ENCODE measurements around the gene TK1. TPM values are rescaled to one million over a fixed set of nuclear protein-coding genes. Genes with fewer than 3 reads are reported as not detected.

TK1 gene
- total RNA-seq, 1 donor from 2014 or later, result 51.8 TPM

DNA sequence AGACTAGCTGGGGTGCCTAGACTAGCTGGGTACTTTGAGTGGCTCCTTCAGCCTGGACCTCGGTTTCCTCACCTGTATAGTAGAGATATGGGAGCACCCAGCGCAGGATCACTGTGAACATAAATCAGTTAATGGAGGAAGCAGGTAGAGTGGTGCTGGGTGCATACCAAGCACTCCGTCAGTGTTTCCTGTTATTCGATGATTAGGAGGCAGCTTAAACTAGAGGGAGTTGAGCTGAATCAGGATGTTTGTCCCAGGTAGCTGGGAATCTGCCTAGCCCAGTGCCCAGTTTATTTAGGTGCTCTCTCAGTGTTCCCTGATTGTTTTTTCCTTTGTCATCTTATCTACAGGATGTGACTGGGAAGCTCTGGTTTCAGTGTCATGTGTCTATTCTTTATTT, 36.2 kb upstream of the TK1 start:
- DNase-seq (ENCODE audit: extremely low read depth, low read depth, low spot score), result no peak

- no peak for DNase-seq (ENCODE audit: extremely low read depth, low read depth, low spot score)
Observed at GRCh38 chr17:78219396-78220150, 32.7 kb upstream of the TK1 start.

DNA sequence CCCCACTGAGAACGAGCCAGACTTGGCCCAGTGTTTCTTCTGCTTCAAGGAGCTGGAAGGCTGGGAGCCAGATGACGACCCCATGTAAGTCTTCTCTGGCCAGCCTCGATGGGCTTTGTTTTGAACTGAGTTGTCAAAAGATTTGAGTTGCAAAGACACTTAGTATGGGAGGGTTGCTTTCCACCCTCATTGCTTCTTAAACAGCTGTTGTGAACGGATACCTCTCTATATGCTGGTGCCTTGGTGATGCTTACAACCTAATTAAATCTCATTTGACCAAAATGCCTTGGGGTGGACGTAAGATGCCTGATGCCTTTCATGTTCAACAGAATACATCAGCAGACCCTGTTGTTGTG, 27.8 kb upstream of the TK1 start:
- no peak for DNase-seq (ENCODE audit: extremely low read depth, low read depth, low spot score)

DNA sequence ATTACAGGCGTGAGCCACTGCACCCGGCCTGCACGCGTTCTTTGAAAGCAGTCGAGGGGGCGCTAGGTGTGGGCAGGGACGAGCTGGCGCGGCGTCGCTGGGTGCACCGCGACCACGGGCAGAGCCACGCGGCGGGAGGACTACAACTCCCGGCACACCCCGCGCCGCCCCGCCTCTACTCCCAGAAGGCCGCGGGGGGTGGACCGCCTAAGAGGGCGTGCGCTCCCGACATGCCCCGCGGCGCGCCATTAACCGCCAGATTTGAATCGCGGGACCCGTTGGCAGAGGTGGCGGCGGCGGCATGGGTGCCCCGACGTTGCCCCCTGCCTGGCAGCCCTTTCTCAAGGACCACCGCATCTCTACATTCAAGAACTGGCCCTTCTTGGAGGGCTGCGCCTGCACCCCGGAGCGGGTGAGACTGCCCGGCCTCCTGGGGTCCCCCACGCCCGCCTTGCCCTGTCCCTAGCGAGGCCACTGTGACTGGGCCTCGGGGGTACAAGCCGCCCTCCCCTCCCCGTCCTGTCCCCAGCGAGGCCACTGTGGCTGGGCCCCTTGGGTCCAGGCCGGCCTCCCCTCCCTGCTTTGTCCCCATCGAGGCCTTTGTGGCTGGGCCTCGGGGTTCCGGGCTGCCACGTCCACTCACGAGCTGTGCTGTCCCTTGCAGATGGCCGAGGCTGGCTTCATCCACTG, 27.3 kb upstream of the TK1 start, which contains the start of gene BIRC5:
Gene BIRC5, plus strand, starts transcription at position 238 of the 690 bp plus-strand sequence. Its CDS starts 64 bp downstream, at position 302.
- no peak for DNase-seq (ENCODE audit: extremely low read depth, low read depth, low spot score)

GRCh38 chr17:78211032-78211431, 24.2 kb upstream of the TK1 start:
- no peak for DNase-seq (ENCODE audit: extremely low read depth, low read depth, low spot score)

GRCh38 chr17:78210111-78210510, 23.3 kb upstream of the TK1 start:
- DNase-seq (ENCODE audit: extremely low read depth, low read depth, low spot score), result no peak

- no peak for DNase-seq (ENCODE audit: extremely low read depth, low read depth, low spot score)
Observed at GRCh38 chr17:78208486-78208885, 21.6 kb upstream of the TK1 start.

DNA sequence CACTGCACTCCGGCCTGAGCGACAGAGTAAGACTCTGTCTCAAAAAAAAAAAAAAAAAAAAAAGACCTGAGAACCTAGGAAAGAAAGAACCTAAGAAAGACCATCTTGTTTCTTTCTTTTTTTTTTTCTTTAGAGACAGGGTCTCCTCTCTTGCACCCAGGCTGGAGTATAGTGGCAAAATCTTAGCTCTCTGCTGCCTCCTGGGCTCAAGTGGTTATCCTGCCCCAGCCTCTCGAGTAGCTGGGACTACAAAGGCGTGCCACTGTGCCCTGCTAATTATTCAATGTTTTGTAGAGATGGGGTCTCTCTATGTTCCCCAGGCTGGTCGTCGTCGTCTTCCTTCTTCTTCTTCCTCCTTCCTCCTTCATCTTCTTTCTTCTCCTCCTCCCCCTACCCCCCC, 19.4 kb upstream of the TK1 start:
- DNase-seq (ENCODE audit: extremely low read depth, low read depth, low spot score), result no peak

GRCh38 chr17:78205124-78205775, 18.4 kb upstream of the TK1 start:
- no peak for DNase-seq (ENCODE audit: extremely low read depth, low read depth, low spot score)

DNA sequence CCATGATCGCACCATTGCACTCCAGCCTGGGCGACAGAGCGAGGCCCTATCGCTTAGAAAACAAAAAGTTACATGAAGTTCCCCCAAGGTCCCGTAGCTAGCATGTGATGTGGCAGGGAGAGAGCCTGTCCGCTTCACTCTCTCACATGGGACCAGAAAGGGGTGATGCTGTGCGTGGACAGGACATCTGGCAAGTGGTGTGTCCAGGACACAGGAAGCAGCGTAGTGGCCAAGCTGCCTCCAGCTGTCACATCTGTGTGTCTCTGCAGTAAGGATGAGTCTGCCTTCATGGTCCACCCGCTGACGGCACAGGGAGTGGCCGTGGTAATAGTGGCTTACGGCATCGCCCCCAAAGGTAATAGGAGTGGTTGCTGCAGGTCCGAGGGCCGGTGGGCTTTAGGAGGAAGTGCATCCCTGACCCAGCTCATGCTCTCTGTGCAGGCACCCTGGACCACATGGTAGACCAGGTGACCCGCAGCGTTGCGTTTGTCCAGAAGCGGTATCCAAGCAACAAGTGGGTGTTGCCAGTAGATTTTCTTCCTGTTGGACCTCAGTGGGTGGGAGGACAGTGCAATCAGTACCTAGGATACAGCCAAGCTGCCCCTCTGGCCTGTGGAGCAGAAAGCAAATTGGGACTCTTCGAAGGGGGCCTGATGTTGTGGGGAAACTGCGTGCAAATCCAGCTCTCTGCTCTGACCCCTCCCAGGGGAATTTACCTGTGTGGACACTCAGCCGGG, 17.7 kb upstream of the TK1 start:
- DNase-seq (ENCODE audit: extremely low read depth, low read depth, low spot score), result no peak

DNA sequence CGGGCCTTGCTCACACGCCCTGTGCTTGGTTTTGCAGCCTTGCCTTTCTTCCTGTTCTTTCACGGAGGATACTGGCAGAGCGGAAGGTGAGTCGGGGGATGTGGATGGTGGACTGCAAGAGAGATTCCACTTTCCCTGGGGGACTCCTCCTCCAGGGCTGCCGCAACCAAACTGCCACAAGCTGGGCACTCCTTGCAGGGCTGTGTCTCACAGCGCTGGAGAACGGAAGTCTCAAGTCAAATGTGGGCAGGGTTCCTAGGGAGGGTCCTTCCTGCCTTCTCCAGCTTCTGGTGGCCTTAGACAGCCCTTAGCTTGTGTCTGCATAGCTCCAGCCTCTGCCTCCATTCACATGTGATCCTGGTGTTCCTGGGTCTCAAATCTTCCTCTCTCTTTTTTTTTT, 15.8 kb upstream of the TK1 start:
- DNase-seq (ENCODE audit: extremely low read depth, low read depth, low spot score), result no peak

DNA sequence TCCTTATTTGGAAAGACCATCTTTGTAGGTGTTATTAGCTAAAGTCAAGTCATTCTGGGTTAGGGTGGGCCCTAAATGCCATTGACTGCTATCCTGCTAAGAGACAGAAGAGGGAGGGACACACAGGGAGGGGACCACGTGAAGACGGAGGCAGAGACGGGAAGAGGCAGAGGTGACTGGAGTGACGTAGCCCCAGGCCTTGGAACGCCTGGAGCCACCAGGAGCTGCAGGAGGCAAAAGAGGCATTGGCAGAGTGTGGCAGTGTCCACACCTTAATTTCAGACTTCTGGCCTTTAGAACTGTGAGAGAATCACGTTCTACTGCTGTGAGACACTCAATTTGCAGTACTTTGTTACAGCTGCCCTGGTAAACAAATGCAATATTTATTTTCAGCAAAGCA, 13.6 kb upstream of the TK1 start:
- DNase-seq (ENCODE audit: extremely low read depth, low read depth, low spot score), result no peak

GRCh38 chr17:78197147-78197832, 10.4 kb upstream of the TK1 start:
- DNase-seq (ENCODE audit: extremely low read depth, low read depth, low spot score), result no peak

DNA sequence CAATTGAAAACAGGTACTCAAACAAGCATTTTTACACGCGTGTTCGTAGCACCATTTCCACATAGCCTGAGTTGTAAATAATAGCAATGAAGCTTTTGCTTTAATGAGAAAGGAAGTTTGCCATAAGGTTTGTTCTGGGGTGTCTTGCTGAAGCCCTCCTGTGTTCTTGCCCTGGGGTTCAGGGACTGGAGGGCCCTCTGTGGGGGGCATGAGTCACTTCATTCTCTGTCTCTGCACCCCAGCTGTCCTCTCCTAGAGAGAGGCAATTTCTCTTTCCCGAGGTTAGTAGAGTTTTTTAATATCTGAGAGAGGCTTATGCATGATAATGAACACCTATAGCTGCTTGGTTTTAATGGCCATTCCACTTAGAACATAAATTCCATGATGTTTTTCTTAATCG, 9.9 kb upstream of the TK1 start:
- DNase-seq (ENCODE audit: extremely low read depth, low read depth, low spot score), result no peak

DNA sequence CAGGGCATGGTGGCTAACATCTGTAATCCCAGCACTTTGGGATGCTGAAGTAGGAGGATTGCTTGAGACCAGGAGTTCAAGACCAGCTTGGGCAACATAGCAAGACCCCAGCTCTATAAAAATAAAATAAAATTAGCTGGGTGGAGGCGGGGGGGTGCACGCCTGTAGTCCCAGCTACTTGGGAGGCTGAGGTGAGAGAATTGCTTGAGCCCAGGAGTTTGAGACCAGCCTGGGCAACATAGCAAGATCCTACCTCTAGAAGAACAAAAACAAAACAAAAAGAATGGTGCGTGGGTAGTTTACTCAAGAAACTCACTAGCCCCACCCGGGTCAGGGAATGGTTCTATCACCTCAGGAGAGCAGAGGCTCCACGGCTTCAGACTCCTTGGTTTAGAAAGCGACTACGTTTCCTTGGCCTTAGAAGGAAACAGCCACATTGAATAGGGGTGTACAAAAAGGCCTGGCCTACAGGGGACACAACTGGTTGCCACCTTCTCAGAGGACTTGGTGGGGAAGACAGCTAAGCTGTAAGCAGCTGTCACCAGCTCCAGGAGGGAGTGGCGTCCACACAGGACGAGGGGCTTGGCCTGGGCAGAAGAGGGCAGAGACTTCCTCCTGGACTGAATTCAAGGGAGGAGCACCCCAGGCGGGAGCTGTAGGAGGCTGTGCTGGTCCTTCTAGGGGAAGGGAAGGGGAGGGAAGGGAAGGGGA, 716 bp downstream of the TK1 start:
- DNase-seq (ENCODE audit: extremely low read depth, low read depth, low spot score), result no peak

- no peak for DNase-seq (ENCODE audit: extremely low read depth, low read depth, low spot score)
Observed at GRCh38 chr17:78184868-78185267, 2.0 kb downstream of the TK1 start.

GRCh38 chr17:78184351-78184750, 2.5 kb downstream of the TK1 start:
- no peak for DNase-seq (ENCODE audit: extremely low read depth, low read depth, low spot score)

GRCh38 chr17:78183916-78184315, 2.9 kb downstream of the TK1 start:
- no peak for DNase-seq (ENCODE audit: extremely low read depth, low read depth, low spot score)

DNA sequence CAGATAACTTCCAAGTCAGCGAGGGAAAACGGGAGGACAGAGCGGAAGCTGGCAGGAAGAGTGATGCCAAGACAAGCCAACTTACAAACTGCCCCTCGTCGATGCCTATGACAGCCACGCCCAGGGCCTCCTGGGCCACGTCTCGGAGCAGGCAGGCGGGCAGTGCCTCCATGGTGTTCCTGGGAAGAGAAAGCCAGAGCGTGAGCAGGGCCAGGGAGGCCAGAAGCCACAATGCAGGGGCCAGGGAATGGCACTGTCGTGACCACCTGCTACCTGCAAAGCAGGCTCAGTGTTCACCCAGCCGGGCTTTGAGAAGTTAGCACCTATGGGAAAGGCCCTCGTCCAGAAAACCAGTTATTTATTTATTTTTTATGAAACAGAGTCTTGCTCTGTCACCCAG, 4.3 kb downstream of the TK1 start:
- no peak for DNase-seq (ENCODE audit: extremely low read depth, low read depth, low spot score)

- no peak for DNase-seq (ENCODE audit: extremely low read depth, low read depth, low spot score)
Observed at GRCh38 chr17:78180508-78180907, 6.3 kb downstream of the TK1 start.
